A673 (cell line): Measurements from ENCODE around the gene TMEM236. TPM values are rescaled to one million over a fixed set of nuclear protein-coding genes. Genes with fewer than 3 reads are reported as not detected.

ENCODE experiments used
- BruUV-seq: library from RNA; stranded (reverse); fragments of 400-500 nt; replicated peaks from 2 replicates; lab custom pipeline; 2021; lab: Mats Ljungman, UMichigan
- CTCF ChIA-PET: fragments of 300-600 bp; sonication (Branson Sonifier 250); formaldehyde crosslinking; loops from one replicate; lab custom pipeline; 2022; ENCODE audit warnings: antibody characterized with exemption; lab: Charles Lee
- POLR2A ChIA-PET: fragments of 300-600 bp; sonication (Branson Sonifier 250); formaldehyde crosslinking; loops from one replicate; lab custom pipeline; 2022; ENCODE audit warnings: antibody characterized with exemption; ENCODE audit not compliant: low non-redundant PET; lab: Charles Lee
- DNase-seq: peaks from one replicate; pipeline ENCODE4 v3.0.0-alpha.2; 2015; ENCODE audit warnings: low spot score
- H3K27ac ChIP-seq: fragments of 200-600 bp; sonication (generic); 2 replicates; pipeline ENCODE4 v1.5.1; 2016; ENCODE audit warnings: mixed run types, low read depth, mild to moderate bottlenecking, mixed read lengths, antibody characterized with exemption, low read length; ENCODE audit not compliant: poor library complexity, severe bottlenecking
- H3K27me3 ChIP-seq: fragments of 200-600 bp; sonication (generic); replicated peaks from 2 replicates; pipeline ENCODE4 v1.6.1; 2017; ENCODE audit warnings: mixed run types, low read depth, mild to moderate bottlenecking, mixed read lengths, antibody characterized with exemption, low read length; ENCODE audit not compliant: insufficient read depth, poor library complexity
- H3K36me3 ChIP-seq: fragments of 200-600 bp; sonication (generic); 2 replicates; pipeline ENCODE4 v1.6.1; 2016; ENCODE audit warnings: mixed run types, mild to moderate bottlenecking, mixed read lengths, antibody characterized with exemption, low read length; ENCODE audit not compliant: insufficient read depth, poor library complexity, severe bottlenecking
- H3K4me1 ChIP-seq: fragments of 200-600 bp; sonication (generic); 2 replicates; pipeline ENCODE4 v1.6.1; 2017; ENCODE audit warnings: mixed run types, mild to moderate bottlenecking, mixed read lengths, antibody characterized with exemption, low read length; ENCODE audit not compliant: insufficient read depth, poor library complexity, severe bottlenecking
- H3K4me3 ChIP-seq: fragments of 200-600 bp; sonication (generic); 2 replicates; pipeline ENCODE4 v1.5.1; 2016; ENCODE audit warnings: low read depth, mixed run types, mild to moderate bottlenecking, mixed read lengths, low read length; ENCODE audit not compliant: poor library complexity, severe bottlenecking
- H3K9me3 ChIP-seq: fragments of 200-600 bp; sonication (generic); 2 replicates; pipeline ENCODE4 v1.6.1; 2016; ENCODE audit warnings: mixed run types, low read depth, mild to moderate bottlenecking, mixed read lengths, antibody characterized with exemption, low read length; ENCODE audit not compliant: poor library complexity, severe bottlenecking
- CTCF ChIP-seq: fragments of 300-800, 200-600 bp; sonication (generic); conservative IDR thresholded peaks from 2 replicates; pipeline ENCODE4 v1.5.1; 2017; ENCODE audit warnings: low read depth, mild to moderate bottlenecking, antibody characterized with exemption, low read length, moderate library complexity, mixed read lengths
- EZH2 ChIP-seq: fragments of 200-600 bp; sonication (generic); IDR thresholded peaks from 2 replicates; pipeline ENCODE4 v1.6.1; 2017; ENCODE audit warnings: borderline replicate concordance, low read depth, mild to moderate bottlenecking, mixed read lengths, antibody characterized with exemption, low read length; ENCODE audit not compliant: poor library complexity, severe bottlenecking
- intact Hi-C: fragments of 100-400 bp; cut with micrococcal nuclease; formaldehyde crosslinking; loops from one replicate; pipeline ENCODE4 v1.10.0; 2022; ENCODE audit not compliant: unreplicated experiment
- total RNA-seq: library from RNA; stranded (reverse); gene quantifications from 2 replicates; pipeline ENCODE4 v1.2.3, GENCODE V29; 2021

Gene TMEM236
- total RNA-seq, 1 experiment from 2014 or later = 0.06 TPM

DNA sequence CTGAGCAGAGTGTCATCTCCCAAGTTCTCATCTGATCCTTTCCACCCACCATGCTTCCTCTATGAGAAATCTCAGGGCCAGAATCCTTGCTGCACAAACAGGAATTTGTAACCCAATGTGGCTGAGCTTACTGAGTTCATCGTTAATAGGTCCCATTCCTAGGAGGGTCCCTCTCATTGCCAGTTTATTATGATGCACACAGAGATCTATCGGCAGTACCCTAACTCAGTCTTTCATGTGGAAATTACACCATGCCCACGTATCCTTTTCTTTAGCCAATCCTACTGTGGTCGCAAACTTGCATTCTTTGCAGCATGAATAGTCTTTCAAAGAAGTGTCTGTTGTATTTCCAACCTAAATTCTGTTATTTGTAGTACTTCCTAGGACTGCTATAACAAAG, 12.1 kb downstream of the TMEM236 start:
- no peak for DNase-seq
- no peaks in the 10 kb centered on the region for H3K36me3 ChIP-seq
- ChIA-PET POLR2A (no interaction called here), CTCF (no interaction called here)
- no peaks in the 10 kb centered on the region for H3K9me3 ChIP-seq
- H3K4me1 ChIP-seq = no peaks in the 10 kb centered on the region
- H3K27me3 ChIP-seq = no peaks in the 10 kb centered on the region
- no TSS peak for BruUV-seq
- TF ChIP-seq CTCF = no peak
- no peak for TF ChIP-seq EZH2
- H3K27ac ChIP-seq = no peak overlapping the region
- intact Hi-C loops = no loop called here
- no peak overlapping the region for H3K4me3 ChIP-seq

GRCh38 chr10:17765602-17766001, 13.6 kb downstream of the TMEM236 start:
- no peak for DNase-seq
- no peaks in the 10 kb centered on the region for H3K4me1 ChIP-seq
- H3K9me3 ChIP-seq = no peaks in the 10 kb centered on the region
- no peaks in the 10 kb centered on the region for H3K27me3 ChIP-seq
- H3K4me3 ChIP-seq = no peak overlapping the region
- no peak overlapping the region for H3K27ac ChIP-seq
- CTCF ChIA-PET = no interaction called here
- no TSS peak for BruUV-seq
- TF ChIP-seq EZH2 (no peak), CTCF (no peak)
- POLR2A ChIA-PET = no interaction called here
- intact Hi-C loops = no loop called here
- H3K36me3 ChIP-seq = no peaks in the 10 kb centered on the region

- BruUV-seq = no TSS peak
- Histone ChIP-seq H3K9me3 (no peaks in the 10 kb centered on the region), H3K4me1 (no peaks in the 10 kb centered on the region), H3K4me3 (no peak overlapping the region), H3K27ac (no peak overlapping the region), H3K36me3 (no peaks in the 10 kb centered on the region), H3K27me3 (no peaks in the 10 kb centered on the region)
- ChIA-PET CTCF (no interaction called here), POLR2A (no interaction called here)
- no peak for TF ChIP-seq EZH2
- TF ChIP-seq CTCF = no peak
- DNase-seq = no peak
- intact Hi-C loops = no loop called here
Observed at GRCh38 chr10:17766731-17767130, 14.7 kb downstream of the TMEM236 start.
